Activated effector memory CD4-positive, alpha-beta T cell treated with Interleukin-2 at 50 U/mL for 16 hours (primary cell): ENCODE measurements around the gene PTAFR.
"Not testable (repeated sequence)": the region's sequence is repeated elsewhere in the genome, so short reads cannot be mapped to it uniquely, and the experiment has no call there.

Source experiments
- DNase-seq: peaks from one replicate; pipeline ENCODE4 v3.0.0-alpha.2; 2020

Gene PTAFR

GRCh38 chr1:28143496-28144202, 32.8 kb downstream of the PTAFR start:
- DNase-seq = no peak

- DNase-seq = no peak
Measured at GRCh38 chr1:28141685-28142084, 34.8 kb downstream of the PTAFR start.

DNA sequence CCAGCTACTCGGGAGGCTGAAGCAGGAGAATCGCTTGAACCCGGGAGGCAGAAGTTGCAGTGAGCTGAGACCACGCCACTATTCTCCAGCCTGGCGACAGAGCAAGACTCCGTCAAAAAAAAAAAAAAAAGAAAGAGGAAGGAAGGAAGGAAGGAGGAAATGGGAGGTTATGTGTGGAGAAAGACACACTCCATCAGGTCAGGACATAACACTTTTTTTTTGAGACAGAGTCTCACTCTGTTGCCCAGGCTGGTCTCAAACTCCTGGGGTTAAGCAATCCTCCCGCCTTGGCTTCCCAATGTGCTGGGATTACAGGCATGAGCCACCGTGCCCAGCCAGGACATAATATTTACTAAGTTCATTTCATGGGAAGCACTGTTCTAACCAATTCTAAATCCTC, 36.6 kb downstream of the PTAFR start:
- not testable (repeated sequence) for DNase-seq

- no peak for DNase-seq
Measured at GRCh38 chr1:28139025-28139712, 37.3 kb downstream of the PTAFR start.

DNA sequence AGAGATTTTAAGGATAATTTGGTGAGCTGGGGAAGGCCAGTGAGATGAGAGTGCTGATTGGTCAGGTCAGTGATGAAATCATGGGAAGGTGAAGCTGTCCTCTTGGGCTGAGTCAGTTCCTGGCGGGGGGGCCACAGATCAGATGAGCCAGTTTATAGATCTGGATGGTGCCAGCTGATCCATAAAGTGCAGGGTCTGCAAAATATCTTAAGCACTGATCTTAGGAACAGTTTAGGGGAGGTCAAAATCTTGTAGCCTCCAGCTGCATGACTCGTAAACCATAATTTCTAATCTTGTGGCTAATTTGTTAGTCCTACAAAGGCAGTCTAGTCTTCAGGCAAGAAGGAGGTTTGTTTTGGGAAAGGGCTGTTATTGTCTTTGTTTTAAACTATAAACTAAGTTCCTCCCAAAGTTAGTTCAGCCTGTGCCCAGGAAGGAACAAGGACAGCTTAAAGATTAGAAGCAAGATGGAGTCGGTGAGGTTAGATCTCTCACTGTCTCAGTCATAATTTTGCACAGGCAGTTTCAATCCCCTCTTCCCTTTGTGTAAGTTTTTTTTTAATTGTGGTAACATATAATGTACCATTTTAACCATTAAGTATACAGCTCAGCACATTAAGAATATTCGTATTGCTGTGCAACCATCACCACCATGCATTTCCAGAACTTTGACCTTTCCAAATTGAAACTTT, 39.4 kb downstream of the PTAFR start:
- no peak for DNase-seq

GRCh38 chr1:28136169-28136921, 40.1 kb downstream of the PTAFR start:
- DNase-seq = no peak

DNA sequence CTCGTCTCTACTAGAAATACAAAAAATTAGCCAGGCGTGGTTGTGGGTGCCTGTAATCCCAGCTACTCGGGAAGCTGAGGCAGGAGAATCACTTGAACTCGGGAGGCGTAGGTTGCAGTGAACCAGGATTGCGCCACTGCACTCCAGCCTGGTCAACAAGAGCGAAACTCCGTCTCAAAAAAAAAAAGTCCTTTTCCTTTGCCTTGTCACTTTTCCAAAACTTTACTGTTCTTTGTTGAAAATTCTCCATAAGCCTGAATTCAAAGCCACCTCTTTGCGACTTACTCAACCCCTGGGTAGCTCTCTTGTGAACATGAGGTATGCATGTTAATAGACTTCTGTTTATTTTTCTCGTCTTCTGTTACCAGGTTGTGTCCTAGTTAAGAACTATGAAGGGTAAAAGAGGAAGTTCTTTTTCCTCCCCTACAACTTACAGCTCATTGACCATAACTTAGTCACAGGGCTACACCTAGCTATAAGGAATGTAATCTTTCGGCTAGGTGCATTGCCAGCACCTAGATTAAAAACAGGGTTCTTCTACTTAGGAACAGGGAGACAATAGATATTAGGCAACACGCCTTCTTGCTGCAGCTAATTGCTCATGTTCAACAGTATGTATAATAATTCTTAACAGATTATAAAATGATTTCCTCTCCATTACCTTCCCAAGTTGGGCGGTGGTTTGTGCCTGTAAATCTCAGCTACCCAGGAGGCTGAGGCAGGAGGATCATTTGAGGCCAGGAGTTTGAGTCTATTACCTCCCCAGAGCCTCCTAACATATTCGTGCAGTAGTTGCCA, 40.9 kb downstream of the PTAFR start:
- no peak for DNase-seq

DNA sequence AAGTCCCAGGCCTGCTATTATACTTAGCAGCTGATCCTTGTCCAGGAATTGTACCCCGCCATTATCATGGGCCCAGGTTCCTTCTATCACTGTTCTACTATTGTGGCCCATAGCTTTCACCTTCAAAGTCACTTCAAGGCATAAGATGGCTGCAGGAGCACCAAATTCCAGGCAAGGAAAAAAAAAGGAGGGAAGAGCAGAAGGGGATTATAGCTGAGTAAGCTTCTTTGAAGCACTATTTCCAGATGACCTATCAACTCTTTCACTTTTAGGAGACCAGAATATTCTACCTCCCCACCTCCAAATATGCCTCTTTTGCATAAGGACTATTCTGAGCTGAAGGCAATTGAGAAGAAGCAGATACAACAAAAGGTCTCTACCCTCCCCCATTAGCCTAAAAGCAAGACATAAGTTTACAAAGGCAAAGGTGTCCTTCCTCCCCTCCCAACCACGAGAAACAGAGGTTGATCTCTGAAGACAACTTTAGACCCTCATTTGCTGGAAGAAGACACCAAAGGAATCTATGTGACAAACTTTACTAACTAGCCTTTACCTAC, 41.8 kb downstream of the PTAFR start:
- no peak for DNase-seq

DNA sequence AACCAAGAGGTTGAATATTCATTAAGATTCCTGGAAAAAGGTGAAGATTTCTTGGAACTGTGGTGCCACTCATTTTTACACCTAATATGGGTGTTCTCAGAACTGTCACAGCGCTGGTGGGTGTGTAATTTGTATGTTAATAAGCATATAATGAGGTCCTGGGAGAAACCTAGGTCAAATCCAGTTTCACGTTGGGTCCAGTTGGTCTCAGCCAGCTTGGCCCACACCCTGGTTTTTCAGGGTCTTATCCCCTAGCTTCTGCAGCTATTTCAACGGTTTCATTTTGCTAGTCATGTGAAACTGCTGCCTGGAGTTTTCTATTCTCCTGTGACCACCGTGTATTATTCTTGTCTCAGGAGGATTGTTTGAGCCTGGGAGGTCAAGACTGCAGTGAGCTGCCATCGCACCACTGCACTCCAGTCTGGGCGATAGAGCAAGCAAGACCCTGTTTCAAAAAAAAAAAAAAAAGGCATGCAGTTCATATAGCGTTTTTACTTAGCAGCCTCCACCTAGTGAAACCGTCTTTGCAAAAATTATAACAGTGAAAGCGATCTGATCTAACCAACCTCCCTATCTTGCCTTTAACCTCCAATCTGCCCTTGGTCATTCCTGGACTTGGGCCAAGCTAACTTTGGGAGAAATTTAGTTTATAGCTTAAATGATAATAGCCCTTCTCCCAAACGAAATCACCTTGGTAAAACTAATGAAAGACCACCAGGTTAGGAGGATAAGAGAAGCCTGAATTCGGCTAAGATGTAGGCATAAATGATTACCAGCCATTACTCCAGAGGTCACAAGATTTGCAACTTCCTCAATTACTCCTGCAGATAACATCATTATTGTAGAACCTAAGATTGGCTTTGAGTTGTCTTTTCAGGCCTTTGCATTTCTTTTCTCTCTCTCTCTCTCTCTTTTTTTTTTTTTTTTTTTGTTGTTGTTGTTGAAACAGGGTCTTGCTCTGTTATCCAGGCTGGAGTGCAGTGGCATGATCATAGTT, 44.0 kb downstream of the PTAFR start:
- no peak for DNase-seq

- DNase-seq = no peak
Measured at GRCh38 chr1:28130901-28131300, 45.6 kb downstream of the PTAFR start.

GRCh38 chr1:28129150-28129549, 47.3 kb downstream of the PTAFR start:
- no peak for DNase-seq

DNA sequence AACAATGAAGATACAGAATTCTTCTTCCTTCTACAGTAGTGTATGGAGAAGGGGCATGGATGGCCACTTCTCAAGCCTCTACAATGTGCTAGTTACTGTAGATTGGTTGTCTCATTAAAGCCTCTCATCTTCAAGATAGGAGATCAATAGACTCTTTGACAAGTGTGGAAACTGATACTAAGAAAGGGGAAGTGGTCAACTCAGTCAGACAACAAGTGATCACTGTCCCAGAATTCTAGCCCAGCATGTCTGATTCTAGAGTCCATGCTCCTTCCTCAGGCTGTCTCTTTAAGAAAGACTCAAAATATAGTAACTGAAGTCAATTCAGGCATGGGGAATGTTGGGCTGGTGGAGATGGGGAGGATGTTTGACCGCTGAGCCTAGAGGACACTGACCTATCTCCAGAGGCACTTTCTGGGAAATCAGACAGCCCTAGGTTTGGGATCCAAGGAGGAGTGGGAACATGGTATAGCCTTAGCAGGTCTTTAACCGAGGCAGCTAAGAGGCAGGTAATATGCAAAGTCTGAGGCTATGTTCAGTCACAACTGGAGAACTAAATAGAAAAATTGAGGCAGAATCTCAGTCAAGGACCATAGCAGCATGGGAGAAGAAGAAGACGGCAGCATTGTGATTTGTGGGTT, 48.8 kb downstream of the PTAFR start:
- DNase-seq = no peak

DNA sequence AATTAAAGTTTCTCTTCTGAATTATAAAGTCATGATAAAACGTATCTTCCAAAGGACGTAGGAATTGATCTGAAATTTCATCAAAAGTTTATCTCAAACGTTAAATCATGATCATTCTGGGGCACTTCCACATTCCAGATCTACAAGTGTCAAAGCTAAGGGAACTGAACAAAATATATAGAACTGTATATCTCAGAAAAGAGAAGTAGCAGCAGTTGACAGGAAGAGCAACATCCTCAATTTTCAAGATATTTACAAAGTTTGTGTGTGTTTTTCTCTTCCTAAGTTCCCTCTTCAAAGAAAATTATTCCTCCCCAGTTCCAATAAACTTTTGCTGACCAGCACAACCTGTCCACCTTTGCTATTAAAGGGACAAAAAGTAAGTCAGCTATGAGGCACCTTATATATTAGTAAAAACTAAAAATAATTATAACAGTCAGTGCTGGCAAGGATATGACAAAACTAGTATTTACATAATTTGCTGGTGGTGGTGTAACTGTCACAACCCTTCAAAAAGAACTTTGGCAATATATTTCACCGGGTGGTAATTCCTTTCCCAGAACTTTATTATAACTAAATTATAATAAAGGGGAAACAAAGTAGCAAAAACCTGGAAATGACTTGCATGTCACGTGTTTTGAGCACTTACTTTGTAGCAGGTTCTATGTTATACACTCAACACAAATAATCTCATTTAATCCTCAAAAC, 49.6 kb downstream of the PTAFR start:
- no peak for DNase-seq

DNA sequence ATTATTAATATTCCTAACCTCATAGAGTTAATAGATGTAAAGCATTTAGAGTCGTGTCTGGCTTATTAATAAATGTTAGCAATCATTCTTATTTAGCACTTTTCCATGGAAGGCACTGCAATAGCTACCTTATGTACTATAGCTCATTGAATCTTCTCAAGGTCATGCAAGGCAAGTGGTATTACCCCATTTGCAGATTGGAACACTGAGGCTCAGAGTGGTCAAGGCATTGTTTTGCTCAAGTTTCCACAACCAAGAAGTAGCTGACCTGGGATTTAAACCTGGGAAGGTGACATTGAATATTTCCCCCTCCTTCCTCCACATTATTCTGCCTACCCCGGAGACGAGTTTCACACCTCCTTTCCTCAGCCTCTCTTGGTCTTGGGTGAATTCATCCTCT, 50.3 kb downstream of the PTAFR start:
- no peak for DNase-seq

- DNase-seq = no peak
Measured at GRCh38 chr1:28123461-28123961, 53.0 kb downstream of the PTAFR start.

GRCh38 chr1:28122183-28122582, 54.3 kb downstream of the PTAFR start:
- DNase-seq = no peak

DNA sequence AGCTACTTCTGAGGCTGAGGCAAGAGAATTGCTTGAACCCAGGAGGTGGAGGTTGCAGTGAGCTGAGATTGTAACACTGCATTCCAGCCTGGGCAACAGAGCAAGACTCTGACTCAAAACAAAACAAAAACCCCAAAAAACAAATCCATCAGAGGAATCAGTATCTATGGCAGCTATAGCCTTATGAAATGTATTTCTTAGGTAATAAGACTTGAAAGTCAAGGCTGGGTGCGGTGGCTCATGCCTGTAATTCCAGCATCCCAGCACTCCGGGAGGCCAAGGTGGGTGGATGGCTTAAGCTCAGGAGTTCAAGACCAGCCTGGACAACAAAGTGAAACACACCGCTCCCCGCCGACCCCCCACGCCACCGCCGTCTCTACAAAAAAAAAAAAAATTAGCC, 56.9 kb downstream of the PTAFR start:
- no peak for DNase-seq

GRCh38 chr1:28118640-28119307, 57.7 kb downstream of the PTAFR start:
- DNase-seq = no peak

- no peak for DNase-seq
Measured at GRCh38 chr1:28115267-28115666, 61.2 kb downstream of the PTAFR start.
